SU-DHL-6 (cell line): Measurements from ENCODE around the gene PLEKHG3.

ENCODE experiments used
- H2AFZ ChIP-seq: fragments of 200-600 bp; sonication (generic); 2 replicates; pipeline ENCODE4 v1.6.1; 2014; ENCODE audit warnings: low read depth, mild to moderate bottlenecking, moderate library complexity, mixed read lengths, antibody characterized with exemption, low read length; ENCODE audit not compliant: severe bottlenecking
- H3F3A ChIP-seq: fragments of 200-600 bp; shearing (Covaris generic); 2 replicates; pipeline ENCODE4 v1.6.0; 2016; ENCODE audit warnings: antibody characterized with exemption, mild to moderate bottlenecking; ENCODE audit not compliant: insufficient read depth
- H3K27ac ChIP-seq: fragments of 200-600 bp; sonication (generic); 2 replicates; pipeline ENCODE4 v1.5.1; 2016; ENCODE audit warnings: low read depth, mild to moderate bottlenecking, low read length, moderate library complexity, mixed read lengths
- H3K27me3 ChIP-seq: fragments of 200-600 bp; sonication (generic), shearing (Covaris generic); 2 replicates; pipeline ENCODE4 v1.6.0; 2014; ENCODE audit warnings: mild to moderate bottlenecking, low read length
- H3K36me3 ChIP-seq: fragments of 200-600 bp; sonication (generic); 2 replicates; pipeline ENCODE4 v1.6.1; 2014; ENCODE audit warnings: mild to moderate bottlenecking, low read length, mixed read lengths
- H3K4me2 ChIP-seq: fragments of 300-600, 200-600 bp; shearing (Covaris generic), sonication (generic); 2 replicates; pipeline ENCODE4 v1.6.0; 2014; ENCODE audit warnings: low read length, low read depth, mild to moderate bottlenecking; ENCODE audit not compliant: poor library complexity, severe bottlenecking
- H3K4me3 ChIP-seq: fragments of 200-600 bp; sonication (generic); 2 replicates; pipeline ENCODE4 v1.5.1; 2014; ENCODE audit warnings: antibody characterized with exemption, low read length, mild to moderate bottlenecking, mixed read lengths; ENCODE audit not compliant: insufficient read depth, poor library complexity, severe bottlenecking
- H3K79me2 ChIP-seq: fragments of 200-600 bp; sonication (generic); 2 replicates; pipeline ENCODE4 v1.6.1; 2014; ENCODE audit warnings: mild to moderate bottlenecking, low read length, moderate library complexity; ENCODE audit not compliant: insufficient read depth
- H3K9ac ChIP-seq: fragments of 200-600 bp; sonication (generic); 2 replicates; pipeline ENCODE4 v1.7.0; 2014; ENCODE audit warnings: mild to moderate bottlenecking, low read length
- H3K9me2 ChIP-seq: fragments of 200-600 bp; sonication (generic); replicated peaks from 2 replicates; pipeline ENCODE4 v1.6.1; 2014; ENCODE audit warnings: low read length; ENCODE audit not compliant: insufficient read depth
- H3K9me3 ChIP-seq: fragments of 200-600 bp; sonication (generic); 2 replicates; pipeline ENCODE4 v1.6.1; 2014; ENCODE audit warnings: low read length, mixed read lengths; ENCODE audit not compliant: insufficient read depth
- H4K20me1 ChIP-seq: fragments of 200-600 bp; sonication (generic); 2 replicates; pipeline ENCODE4 v1.6.1; 2014; ENCODE audit warnings: low read depth, mild to moderate bottlenecking, antibody characterized with exemption, low read length, moderate library complexity, mixed read lengths
- CTCF ChIP-seq: fragments of 200-600 bp; sonication (generic); IDR thresholded peaks from one replicate; pipeline ENCODE4 v1.5.1; 2017; ENCODE audit warnings: antibody characterized with exemption, mild to moderate bottlenecking, low read length, moderate library complexity; ENCODE audit not compliant: insufficient read depth, poor library complexity, severe bottlenecking
- EZH2phosphoT487 ChIP-seq: fragments of 200-600 bp; sonication (generic), shearing (Covaris generic); conservative IDR thresholded peaks from 2 replicates; pipeline ENCODE4 v1.6.1; 2018; ENCODE audit warnings: mild to moderate bottlenecking, antibody characterized with exemption, low read length, moderate library complexity, mixed read lengths

Gene PLEKHG3

GRCh38 chr14:64728106-64728505 is 23.9 kb downstream of the PLEKHG3 start:
- Histone ChIP-seq H3K9me2 (no peaks in the 10 kb centered on the region), H2AFZ (no peak overlapping the region), H4K20me1 (no peaks in the 10 kb centered on the region), H3K9me3 (no peaks in the 10 kb centered on the region), H3K27ac (no peak overlapping the region), H3K9ac (no peak overlapping the region), H3K4me3 (no peak overlapping the region), H3K4me2 (no peak overlapping the region), H3K36me3 (no peaks in the 10 kb centered on the region), H3K27me3 (no peaks in the 10 kb centered on the region), H3K79me2 (no peaks in the 10 kb centered on the region), H3F3A (no peaks in the 10 kb centered on the region)
- TF ChIP-seq CTCF (no peak), EZH2phosphoT487 (no peak)

- Histone ChIP-seq H3K4me2 (no peak overlapping the region), H3K9me3 (no peaks in the 10 kb centered on the region), H3K4me3 (no peak overlapping the region), H3K79me2 (no peaks in the 10 kb centered on the region), H3K9me2 (no peaks in the 10 kb centered on the region), H3K9ac (no peak overlapping the region), H3K36me3 (no peaks in the 10 kb centered on the region), H3K27ac (no peak overlapping the region), H4K20me1 (no peaks in the 10 kb centered on the region), H2AFZ (no peak overlapping the region), H3F3A (no peaks in the 10 kb centered on the region), H3K27me3 (no peaks in the 10 kb centered on the region)
- TF ChIP-seq EZH2phosphoT487 = no peak
Measured at GRCh38 chr14:64728856-64729255, 24.6 kb downstream of the PLEKHG3 start.

- no peaks in the 10 kb centered on the region for H3K9me3 ChIP-seq
- no peaks in the 10 kb centered on the region for H4K20me1 ChIP-seq
- H3K9ac ChIP-seq = no peak overlapping the region
- H2AFZ ChIP-seq = no peak overlapping the region
- H3K79me2 ChIP-seq = no peaks in the 10 kb centered on the region
- no peaks in the 10 kb centered on the region for H3K9me2 ChIP-seq
- H3K4me2 ChIP-seq = no peak overlapping the region
- no peak overlapping the region for H3K27ac ChIP-seq
- no peaks in the 10 kb centered on the region for H3K36me3 ChIP-seq
- TF ChIP-seq EZH2phosphoT487 (no peak), CTCF (no peak)
- H3K27me3 ChIP-seq = no peaks in the 10 kb centered on the region
- no peaks in the 10 kb centered on the region for H3F3A ChIP-seq
- H3K4me3 ChIP-seq = no peak overlapping the region
Measured at GRCh38 chr14:64729386-64730060, 25.3 kb downstream of the PLEKHG3 start.

GRCh38 chr14:64730061-64730440 is 25.8 kb downstream of the PLEKHG3 start:
- no peaks in the 10 kb centered on the region for H3K9me3 ChIP-seq
- no peaks in the 10 kb centered on the region for H4K20me1 ChIP-seq
- no peak overlapping the region for H3K27ac ChIP-seq
- no peaks in the 10 kb centered on the region for H3K27me3 ChIP-seq
- no peak overlapping the region for H3K9ac ChIP-seq
- H3K36me3 ChIP-seq = no peaks in the 10 kb centered on the region
- TF ChIP-seq CTCF = no peak
- no peak for TF ChIP-seq EZH2phosphoT487
- no peaks in the 10 kb centered on the region for H3K9me2 ChIP-seq
- no peak overlapping the region for H3K4me3 ChIP-seq
- H3K4me2 ChIP-seq = no peak overlapping the region
- H2AFZ ChIP-seq = no peak overlapping the region
- no peaks in the 10 kb centered on the region for H3F3A ChIP-seq
- H3K79me2 ChIP-seq = no peaks in the 10 kb centered on the region
